Mesothelial cell of epicardium (in vitro differentiated cells): ENCODE results near the gene DENND1C. TPM values are rescaled to one million over a fixed set of nuclear protein-coding genes. Genes with fewer than 3 reads are reported as not detected.

Experiments used
- DNase-seq, 2 experiments: peaks; one replicate each; pipeline ENCODE4 v3.0.0; 2021; ENCODE audit warnings: low spot score in 2 of 2; ENCODE audit not compliant: unreplicated experiment in 2 of 2
- H3K27ac Mint-ChIP-seq: 2 replicates; pipeline ENCODE4 v1.8.0; 2021; ENCODE audit warnings: mixed read lengths
- H3K27me3 Mint-ChIP-seq: 2 replicates; pipeline ENCODE4 v1.8.0; 2021; ENCODE audit warnings: low read depth, mixed read lengths
- H3K36me3 Mint-ChIP-seq: 2 replicates; pipeline ENCODE4 v1.8.0; 2021; ENCODE audit warnings: mixed read lengths
- H3K4me1 Mint-ChIP-seq: 2 replicates; pipeline ENCODE4 v1.8.0; 2021; ENCODE audit warnings: mixed read lengths
- H3K4me3 Mint-ChIP-seq: 2 replicates; pipeline ENCODE4 v1.8.0; 2021; ENCODE audit warnings: mild to moderate bottlenecking, moderate library complexity, mixed read lengths
- H3K9me3 Mint-ChIP-seq: 2 replicates; pipeline ENCODE4 v1.8.0; 2021; ENCODE audit warnings: mixed read lengths
- CTCF ChIP-seq: fragments of 200-600 bp; sonication (generic); IDR thresholded peaks from one replicate; pipeline ENCODE4 v1.5.0; 2021; ENCODE audit warnings: antibody characterized with exemption; ENCODE audit not compliant: unreplicated experiment
- total RNA-seq: library from RNA; stranded (reverse); gene quantifications from 3 replicates; pipeline ENCODE4 v1.2.1, GENCODE V29; 2021

Gene DENND1C
- total RNA-seq, 1 donor from 2014 or later, result 0.63 TPM

- peaks cover 33% of the 10 kb centered on the region for H3K27me3 Mint-ChIP-seq
- no peaks in the 10 kb centered on the region for H3K9me3 Mint-ChIP-seq
- peaks cover 6% of the 10 kb centered on the region for H3K36me3 Mint-ChIP-seq
- H3K27ac Mint-ChIP-seq, result no peak overlapping the region
- peaks cover 8% of the 10 kb centered on the region for H3K4me1 Mint-ChIP-seq
- TF ChIP-seq CTCF, result no peak
- DNase-seq, result no peak
- H3K4me3 Mint-ChIP-seq, result no peak overlapping the region
These were observed 10.5 kb downstream of the DENND1C start for GRCh38 chr19:6471076-6471475.

- H3K27me3 Mint-ChIP-seq, result peaks cover 31% of the 10 kb centered on the region
- DNase-seq, result no peak
- TF ChIP-seq CTCF, result no peak
- H3K27ac Mint-ChIP-seq, result no peak overlapping the region
- H3K9me3 Mint-ChIP-seq, result no peaks in the 10 kb centered on the region
- H3K36me3 Mint-ChIP-seq, result peaks cover 10% of the 10 kb centered on the region
- H3K4me3 Mint-ChIP-seq, result no peak overlapping the region
- H3K4me1 Mint-ChIP-seq, result peaks cover 9% of the 10 kb centered on the region
These were observed 11.4 kb downstream of the DENND1C start for GRCh38 chr19:6470173-6470572.

GRCh38 chr19:6467384-6467783, 14.2 kb downstream of the DENND1C start:
- H3K36me3 Mint-ChIP-seq, result peaks cover 10% of the 10 kb centered on the region
- no peak for TF ChIP-seq CTCF
- H3K4me1 Mint-ChIP-seq, result peaks cover 18% of the 10 kb centered on the region
- H3K27ac Mint-ChIP-seq, result no peak overlapping the region
- H3K27me3 Mint-ChIP-seq, result peaks cover 35% of the 10 kb centered on the region
- no peak for DNase-seq
- H3K9me3 Mint-ChIP-seq, result no peaks in the 10 kb centered on the region
- no peak overlapping the region for H3K4me3 Mint-ChIP-seq

- no peak for TF ChIP-seq CTCF
- H3K27me3 Mint-ChIP-seq, result peaks cover 40% of the 10 kb centered on the region
- peaks cover 18% of the 10 kb centered on the region for H3K4me1 Mint-ChIP-seq
- H3K9me3 Mint-ChIP-seq, result no peaks in the 10 kb centered on the region
- H3K27ac Mint-ChIP-seq, result no peak overlapping the region
- H3K4me3 Mint-ChIP-seq, result no peak overlapping the region
- H3K36me3 Mint-ChIP-seq, result peaks cover 10% of the 10 kb centered on the region
- DNase-seq, result no peak
These were observed 14.9 kb downstream of the DENND1C start for GRCh38 chr19:6466526-6467248.

- peaks cover 40% of the 10 kb centered on the region for H3K27me3 Mint-ChIP-seq
- no peak for DNase-seq
- H3K4me1 Mint-ChIP-seq, result peaks cover 17% of the 10 kb centered on the region
- TF ChIP-seq CTCF, result no peak
- peak overlapping the region; percentile 80 for H3K4me3 Mint-ChIP-seq
- no peaks in the 10 kb centered on the region for H3K9me3 Mint-ChIP-seq
- no peak overlapping the region for H3K27ac Mint-ChIP-seq
- peaks cover 10% of the 10 kb centered on the region for H3K36me3 Mint-ChIP-seq
These were observed 15.9 kb downstream of the DENND1C start for GRCh38 chr19:6465663-6466062.

GRCh38 chr19:6465006-6465405, 16.6 kb downstream of the DENND1C start:
- peaks cover 17% of the 10 kb centered on the region for H3K4me1 Mint-ChIP-seq
- TF ChIP-seq CTCF, result no peak
- peak overlapping the region; percentile 66 for H3K27ac Mint-ChIP-seq
- H3K36me3 Mint-ChIP-seq, result peaks cover 10% of the 10 kb centered on the region
- no peaks in the 10 kb centered on the region for H3K9me3 Mint-ChIP-seq
- peaks cover 40% of the 10 kb centered on the region for H3K27me3 Mint-ChIP-seq
- DNase-seq, result no peak
- H3K4me3 Mint-ChIP-seq, result peak overlapping the region; percentile 80
